CD1c-positive myeloid dendritic cell (primary cell): Measurements from ENCODE around the gene GPBAR1.

ENCODE experiments used
- DNase-seq: peaks from one replicate; pipeline ENCODE4 v3.0.0-alpha.2; 2016; ENCODE audit errors: extremely low spot score

Gene GPBAR1

GRCh38 chr2:218286570-218287459 is 26.0 kb downstream of the GPBAR1 start:
- DNase-seq, result peak; percentile 96

GRCh38 chr2:218289639-218290315 is 29.0 kb downstream of the GPBAR1 start:
- no peak for DNase-seq

GRCh38 chr2:218290316-218291261 is 29.8 kb downstream of the GPBAR1 start:
- peak; percentile 64 for DNase-seq

- peak; percentile 82 for DNase-seq
Observed at GRCh38 chr2:218291318-218292047, 30.7 kb downstream of the GPBAR1 start.

GRCh38 chr2:218292048-218293014 is 31.5 kb downstream of the GPBAR1 start, which contains the start of gene TMBIM1:
Gene TMBIM1 (minus strand): TSS chr2:218292503. CDS start chr2:218282141, 10,362 bp downstream.
- DNase-seq, result peak; percentile 92

GRCh38 chr2:218293715-218294429 is 33.1 kb downstream of the GPBAR1 start:
- peak; percentile 72 for DNase-seq

GRCh38 chr2:218294430-218295022 is 33.7 kb downstream of the GPBAR1 start:
- DNase-seq, result peak; percentile 39

GRCh38 chr2:218295029-218295428 is 34.2 kb downstream of the GPBAR1 start:
- no peak for DNase-seq

GRCh38 chr2:218296200-218296599 is 35.4 kb downstream of the GPBAR1 start:
- no peak for DNase-seq

GRCh38 chr2:218296847-218297246 is 36.0 kb downstream of the GPBAR1 start:
- no peak for DNase-seq

GRCh38 chr2:218298314-218298875 is 37.6 kb downstream of the GPBAR1 start:
- no peak for DNase-seq

- DNase-seq, result no peak
Observed at GRCh38 chr2:218300141-218300540, 39.3 kb downstream of the GPBAR1 start.

GRCh38 chr2:218301176-218301819 is 40.5 kb downstream of the GPBAR1 start:
- peak; percentile 93 for DNase-seq

- no peak for DNase-seq
Observed at GRCh38 chr2:218305383-218305782, 44.6 kb downstream of the GPBAR1 start.

- DNase-seq, result no peak
Observed at GRCh38 chr2:218306184-218306920, 45.5 kb downstream of the GPBAR1 start.

GRCh38 chr2:218307415-218308090 is 46.7 kb downstream of the GPBAR1 start:
- DNase-seq, result no peak
